Nephron (organoid): ENCODE results near the gene SEC22C.

Experiments used
- H3K27ac Mint-ChIP-seq, 3 experiments: 2 replicates each; pipeline ENCODE4 v1.8.0; 2020; ENCODE audit warnings: mixed read lengths in 3 of 3, mild to moderate bottlenecking in 2 of 3, moderate library complexity in 1 of 3
- H3K27me3 Mint-ChIP-seq: 2 replicates; pipeline ENCODE4 v1.8.0; 2021; ENCODE audit warnings: low read depth, mild to moderate bottlenecking, moderate library complexity, mixed read lengths
- H3K36me3 Mint-ChIP-seq: 2 replicates; pipeline ENCODE4 v1.8.0; 2020; ENCODE audit warnings: low read depth, mixed read lengths
- H3K4me1 Mint-ChIP-seq: 2 replicates; pipeline ENCODE4 v1.8.0; 2020; ENCODE audit warnings: mixed read lengths
- H3K4me3 Mint-ChIP-seq, 3 experiments: 2 replicates each; pipeline ENCODE4 v1.8.0; 2020; ENCODE audit warnings: mild to moderate bottlenecking in 3 of 3, mixed read lengths in 3 of 3, moderate library complexity in 2 of 3
- H3K9me3 Mint-ChIP-seq: 2 replicates; pipeline ENCODE4 v1.8.0; 2020; ENCODE audit warnings: mixed read lengths
- TF ChIP-seq, protein P1 (sequence below), 3 experiments: fragments of 200-600 bp; sonication (generic); IDR thresholded peaks; one replicate each; pipeline ENCODE4 v1.5.0; 2021; ENCODE audit warnings: antibody characterized with exemption in 3 of 3; ENCODE audit not compliant: unreplicated experiment in 3 of 3

SEC22C gene

GRCh38 chr3:42535981-42536784 is 45.6 kb downstream of the SEC22C start:
- no peak overlapping the region for H3K27ac Mint-ChIP-seq
- H3K27me3 Mint-ChIP-seq, result peaks cover 7% of the 10 kb centered on the region
- H3K9me3 Mint-ChIP-seq, result no peaks in the 10 kb centered on the region
- no peak overlapping the region for H3K4me3 Mint-ChIP-seq
- H3K4me1 Mint-ChIP-seq, result no peaks in the 10 kb centered on the region
- TF ChIP-seq, protein P1, sequence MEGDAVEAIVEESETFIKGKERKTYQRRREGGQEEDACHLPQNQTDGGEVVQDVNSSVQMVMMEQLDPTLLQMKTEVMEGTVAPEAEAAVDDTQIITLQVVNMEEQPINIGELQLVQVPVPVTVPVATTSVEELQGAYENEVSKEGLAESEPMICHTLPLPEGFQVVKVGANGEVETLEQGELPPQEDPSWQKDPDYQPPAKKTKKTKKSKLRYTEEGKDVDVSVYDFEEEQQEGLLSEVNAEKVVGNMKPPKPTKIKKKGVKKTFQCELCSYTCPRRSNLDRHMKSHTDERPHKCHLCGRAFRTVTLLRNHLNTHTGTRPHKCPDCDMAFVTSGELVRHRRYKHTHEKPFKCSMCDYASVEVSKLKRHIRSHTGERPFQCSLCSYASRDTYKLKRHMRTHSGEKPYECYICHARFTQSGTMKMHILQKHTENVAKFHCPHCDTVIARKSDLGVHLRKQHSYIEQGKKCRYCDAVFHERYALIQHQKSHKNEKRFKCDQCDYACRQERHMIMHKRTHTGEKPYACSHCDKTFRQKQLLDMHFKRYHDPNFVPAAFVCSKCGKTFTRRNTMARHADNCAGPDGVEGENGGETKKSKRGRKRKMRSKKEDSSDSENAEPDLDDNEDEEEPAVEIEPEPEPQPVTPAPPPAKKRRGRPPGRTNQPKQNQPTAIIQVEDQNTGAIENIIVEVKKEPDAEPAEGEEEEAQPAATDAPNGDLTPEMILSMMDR (IDR thresholded peaks at IDR 0.05; ENCODE audit: unreplicated experiment in 3 of 3), result peak in 1 of 3 experiments; percentile 33
- H3K36me3 Mint-ChIP-seq, result no peaks in the 10 kb centered on the region

- TF ChIP-seq, protein P1 (IDR thresholded peaks at IDR 0.05; ENCODE audit: unreplicated experiment in 3 of 3), result no peak
- Mint-ChIP-seq H3K27ac (no peak overlapping the region), H3K4me3 (no peak overlapping the region), H3K27me3 (peaks cover 6% of the 10 kb centered on the region), H3K4me1 (no peaks in the 10 kb centered on the region), H3K36me3 (no peaks in the 10 kb centered on the region), H3K9me3 (no peaks in the 10 kb centered on the region)
Measured at GRCh38 chr3:42533161-42533897, 48.4 kb downstream of the SEC22C start.

- TF ChIP-seq, protein P1 (IDR thresholded peaks at IDR 0.05; ENCODE audit: unreplicated experiment in 3 of 3), result no peak
- H3K27me3 Mint-ChIP-seq, result peaks cover 3% of the 10 kb centered on the region
- no peak overlapping the region for H3K4me3 Mint-ChIP-seq
- no peaks in the 10 kb centered on the region for H3K4me1 Mint-ChIP-seq
- H3K27ac Mint-ChIP-seq, result no peak overlapping the region
- H3K9me3 Mint-ChIP-seq, result no peaks in the 10 kb centered on the region
- H3K36me3 Mint-ChIP-seq, result no peaks in the 10 kb centered on the region
Measured at GRCh38 chr3:42532229-42532628, 49.5 kb downstream of the SEC22C start.

- Mint-ChIP-seq H3K27ac (no peak overlapping the region), H3K36me3 (no peaks in the 10 kb centered on the region), H3K4me1 (no peaks in the 10 kb centered on the region), H3K27me3 (peaks cover 3% of the 10 kb centered on the region), H3K4me3 (no peak overlapping the region), H3K9me3 (no peaks in the 10 kb centered on the region)
- TF ChIP-seq, protein P1 (IDR thresholded peaks at IDR 0.05; ENCODE audit: unreplicated experiment in 3 of 3), result no peak
Measured at GRCh38 chr3:42531470-42531869, 50.3 kb downstream of the SEC22C start.

DNA sequence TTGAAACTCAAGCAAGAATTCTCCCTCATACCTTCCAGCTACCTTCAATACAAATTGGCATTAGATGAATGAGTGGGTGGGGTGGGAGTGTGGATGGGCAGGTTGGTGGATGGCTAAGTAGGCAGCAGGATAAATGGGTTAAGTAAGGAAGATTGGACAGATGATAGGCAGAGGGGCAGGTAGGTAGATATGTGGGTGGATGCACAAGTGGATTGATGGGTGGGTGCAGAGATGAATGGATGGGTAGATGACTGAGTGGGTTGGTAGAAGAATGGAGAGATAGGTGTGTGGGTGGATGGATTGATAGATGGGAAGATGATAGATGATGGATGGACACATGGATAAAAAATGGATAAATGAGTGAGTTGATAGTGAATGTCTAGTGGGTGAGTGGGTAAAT is 51.7 kb downstream of the SEC22C start:
- TF ChIP-seq, protein P1 (IDR thresholded peaks at IDR 0.05; ENCODE audit: unreplicated experiment in 3 of 3), result no peak
- no peak overlapping the region for H3K27ac Mint-ChIP-seq
- H3K36me3 Mint-ChIP-seq, result no peaks in the 10 kb centered on the region
- no peaks in the 10 kb centered on the region for H3K4me1 Mint-ChIP-seq
- H3K4me3 Mint-ChIP-seq, result no peak overlapping the region
- H3K27me3 Mint-ChIP-seq, result peaks cover 3% of the 10 kb centered on the region
- no peaks in the 10 kb centered on the region for H3K9me3 Mint-ChIP-seq
